ENCODE results near the gene IL18.

The IL18 gene

DNA sequence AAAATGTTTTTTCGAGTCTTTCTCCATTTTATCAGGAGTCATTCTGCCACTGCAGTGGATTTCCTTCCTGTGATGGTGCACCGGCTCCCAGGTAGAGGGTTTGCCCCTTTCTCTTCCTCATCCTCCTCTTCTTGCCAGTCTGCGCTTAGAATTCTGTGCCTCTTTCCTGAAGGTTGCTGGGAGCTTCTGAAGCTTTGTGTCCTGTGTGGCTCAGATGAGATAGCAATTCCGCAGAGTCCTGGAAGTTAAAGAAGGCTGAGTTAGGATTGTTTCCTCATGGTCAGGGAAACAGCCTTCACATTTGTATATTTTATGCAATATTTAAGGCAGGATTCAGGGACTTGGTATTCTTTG, 11.7 kb upstream of the IL18 start:
- TF ChIP-seq, protein P1, sequence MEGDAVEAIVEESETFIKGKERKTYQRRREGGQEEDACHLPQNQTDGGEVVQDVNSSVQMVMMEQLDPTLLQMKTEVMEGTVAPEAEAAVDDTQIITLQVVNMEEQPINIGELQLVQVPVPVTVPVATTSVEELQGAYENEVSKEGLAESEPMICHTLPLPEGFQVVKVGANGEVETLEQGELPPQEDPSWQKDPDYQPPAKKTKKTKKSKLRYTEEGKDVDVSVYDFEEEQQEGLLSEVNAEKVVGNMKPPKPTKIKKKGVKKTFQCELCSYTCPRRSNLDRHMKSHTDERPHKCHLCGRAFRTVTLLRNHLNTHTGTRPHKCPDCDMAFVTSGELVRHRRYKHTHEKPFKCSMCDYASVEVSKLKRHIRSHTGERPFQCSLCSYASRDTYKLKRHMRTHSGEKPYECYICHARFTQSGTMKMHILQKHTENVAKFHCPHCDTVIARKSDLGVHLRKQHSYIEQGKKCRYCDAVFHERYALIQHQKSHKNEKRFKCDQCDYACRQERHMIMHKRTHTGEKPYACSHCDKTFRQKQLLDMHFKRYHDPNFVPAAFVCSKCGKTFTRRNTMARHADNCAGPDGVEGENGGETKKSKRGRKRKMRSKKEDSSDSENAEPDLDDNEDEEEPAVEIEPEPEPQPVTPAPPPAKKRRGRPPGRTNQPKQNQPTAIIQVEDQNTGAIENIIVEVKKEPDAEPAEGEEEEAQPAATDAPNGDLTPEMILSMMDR (IDR thresholded peaks at IDR 0.05; ENCODE audit: borderline replicate concordance, extremely low read depth, low read length, poor library complexity, severe bottlenecking): no peak
- no peak for TF ChIP-seq EZH2 (IDR thresholded peaks at IDR 0.05; ENCODE audit: borderline replicate concordance, low read depth, low read length, severe bottlenecking)
- Histone ChIP-seq H3K9me3 (ENCODE audit: insufficient read depth, low read length, severe bottlenecking) (no peaks in the 10 kb centered on the region), H3K4me3 (ENCODE audit: low read depth in 1 of 2, low read length in 2 of 2) (no peak overlapping the region), H3K4me1 (ENCODE audit: insufficient read depth, low read length) (no peaks in the 10 kb centered on the region), H3K36me3 (ENCODE audit: insufficient read depth, low read length) (no peaks in the 10 kb centered on the region), H3K79me2 (ENCODE audit: insufficient read depth, low read length) (no peaks in the 10 kb centered on the region), H3K4me2 (ENCODE audit: insufficient read depth, low read length) (no peak overlapping the region), H4K20me1 (ENCODE audit: insufficient read depth, low read length) (no peaks in the 10 kb centered on the region), H3K27me3 (ENCODE audit: insufficient read depth, low read length, poor library complexity) (no peaks in the 10 kb centered on the region), H3K9ac (ENCODE audit: low read depth, low read length) (no peak overlapping the region), H2AFZ (ENCODE audit: low read depth, low read length) (no peak overlapping the region), H3K27ac (ENCODE audit: low read length) (no peak overlapping the region)
- no peak for DNase-seq
- ATAC-seq (ENCODE audit: insufficient read depth, low read depth): no peak

DNA sequence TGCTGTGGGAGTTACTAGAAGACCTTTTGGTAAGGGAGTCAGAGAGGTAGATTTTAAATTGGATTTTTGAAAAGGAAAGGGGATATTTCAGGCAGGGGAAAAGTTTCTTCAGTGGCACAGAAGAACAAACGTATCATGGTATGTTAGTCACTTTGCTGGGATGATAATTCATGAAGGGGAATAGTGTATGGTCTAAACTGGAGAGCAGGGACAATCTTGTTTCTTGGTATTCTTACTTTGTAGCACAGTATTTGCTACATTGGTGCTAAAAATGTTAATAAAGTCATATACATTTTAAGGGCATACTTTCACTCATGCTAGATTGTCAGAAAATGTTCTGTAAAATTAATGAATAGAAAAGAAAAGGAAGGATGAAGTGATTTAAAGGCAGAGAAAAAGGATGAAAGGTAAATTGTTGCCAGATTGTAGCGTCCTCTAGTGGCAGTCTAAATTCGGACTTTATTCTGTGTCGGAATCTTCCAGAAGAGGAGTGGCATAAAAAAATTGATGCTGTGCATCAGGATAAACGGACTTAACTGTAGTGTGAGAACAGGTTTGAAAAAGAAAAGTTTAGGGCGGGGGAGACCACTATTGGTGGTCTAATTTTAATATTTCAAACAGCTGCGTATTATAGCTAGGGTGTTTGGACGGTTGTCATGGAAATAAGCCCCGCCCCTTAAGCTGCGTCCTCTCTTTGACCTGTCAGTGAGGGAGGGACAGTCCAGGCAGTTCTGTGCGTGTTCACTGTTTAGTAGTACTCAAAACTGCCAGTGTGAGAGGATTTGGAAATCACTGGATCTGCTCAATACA, 11.1 kb upstream of the IL18 start, which contains the start of gene BCO2:
TSS of gene BCO2 (plus strand) at position 724 of the 810 bp plus-strand sequence. CDS start 90 bp downstream, outside the sequence.
- Histone ChIP-seq H2AFZ (ENCODE audit: low read depth, low read length) (no peak within 1 kb of the TSS), H3K36me3 (ENCODE audit: insufficient read depth, low read length) (no peaks in the 10 kb centered on the region), H3K79me2 (ENCODE audit: insufficient read depth, low read length) (no peaks in the 10 kb centered on the region), H3K4me2 (ENCODE audit: insufficient read depth, low read length) (no peak within 1 kb of the TSS), H3K9ac (ENCODE audit: low read depth, low read length) (no peak within 1 kb of the TSS), H3K27me3 (ENCODE audit: insufficient read depth, low read length, poor library complexity) (no peaks in the 10 kb centered on the region), H3K4me1 (ENCODE audit: insufficient read depth, low read length) (no peaks in the 10 kb centered on the region), H3K9me3 (ENCODE audit: insufficient read depth, low read length, severe bottlenecking) (no peaks in the 10 kb centered on the region), H3K27ac (ENCODE audit: low read length) (no peak within 1 kb of the TSS), H4K20me1 (ENCODE audit: insufficient read depth, low read length) (no peaks in the 10 kb centered on the region), H3K4me3 (ENCODE audit: low read depth in 1 of 2, low read length in 2 of 2) (no peak within 1 kb of the TSS)
- DNase-seq (no peak), ATAC-seq (ENCODE audit: insufficient read depth, low read depth) (no peak)
- TF ChIP-seq, protein P1 (IDR thresholded peaks at IDR 0.05; ENCODE audit: borderline replicate concordance, extremely low read depth, low read length, poor library complexity, severe bottlenecking): peak; percentile 24
- no peak for TF ChIP-seq EZH2 (IDR thresholded peaks at IDR 0.05; ENCODE audit: borderline replicate concordance, low read depth, low read length, severe bottlenecking)

DNA sequence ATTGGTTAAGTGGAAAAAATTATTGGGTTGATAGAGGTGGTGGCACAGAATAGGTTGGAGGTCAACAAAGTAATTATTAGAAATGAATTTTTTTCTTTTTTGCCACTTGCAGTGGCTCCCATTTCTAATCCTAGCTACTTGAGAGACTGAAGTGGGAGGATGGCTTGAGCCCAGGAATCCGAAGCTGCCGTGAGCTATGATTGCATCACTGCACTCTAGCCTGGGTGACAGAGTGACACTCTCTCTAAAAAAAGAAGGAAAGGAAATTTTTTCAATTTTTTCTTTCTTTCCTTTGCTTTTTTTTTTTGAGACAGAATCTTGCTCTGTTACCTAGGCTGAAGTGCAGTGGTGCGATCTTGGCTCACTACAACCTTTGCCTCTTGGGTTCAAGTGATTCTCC, 9.3 kb upstream of the IL18 start:
- Histone ChIP-seq H2AFZ (ENCODE audit: low read depth, low read length) (no peak overlapping the region), H3K27me3 (ENCODE audit: insufficient read depth, low read length, poor library complexity) (no peaks in the 10 kb centered on the region), H3K4me2 (ENCODE audit: insufficient read depth, low read length) (no peak overlapping the region), H3K4me1 (ENCODE audit: insufficient read depth, low read length) (no peaks in the 10 kb centered on the region), H3K4me3 (ENCODE audit: low read depth in 1 of 2, low read length in 2 of 2) (no peak overlapping the region), H4K20me1 (ENCODE audit: insufficient read depth, low read length) (no peaks in the 10 kb centered on the region), H3K36me3 (ENCODE audit: insufficient read depth, low read length) (no peaks in the 10 kb centered on the region), H3K9ac (ENCODE audit: low read depth, low read length) (no peak overlapping the region), H3K9me3 (ENCODE audit: insufficient read depth, low read length, severe bottlenecking) (no peaks in the 10 kb centered on the region), H3K27ac (ENCODE audit: low read length) (no peak overlapping the region), H3K79me2 (ENCODE audit: insufficient read depth, low read length) (no peaks in the 10 kb centered on the region)
- no peak for ATAC-seq (ENCODE audit: insufficient read depth, low read depth)
- no peak for DNase-seq
- TF ChIP-seq, protein P1 (IDR thresholded peaks at IDR 0.05; ENCODE audit: borderline replicate concordance, extremely low read depth, low read length, poor library complexity, severe bottlenecking): no peak
- no peak for TF ChIP-seq EZH2 (IDR thresholded peaks at IDR 0.05; ENCODE audit: borderline replicate concordance, low read depth, low read length, severe bottlenecking)

Data from DND-41 (cell line).